Measurements from ENCODE around the gene BTNL9.
A peak's percentile ranks its signal among the peaks of the same experiment; 100 is the strongest.
"Not testable (repeated sequence)": the region's sequence is repeated elsewhere in the genome, so short reads cannot be mapped to it uniquely, and the experiment has no call there.

The BTNL9 gene

DNA sequence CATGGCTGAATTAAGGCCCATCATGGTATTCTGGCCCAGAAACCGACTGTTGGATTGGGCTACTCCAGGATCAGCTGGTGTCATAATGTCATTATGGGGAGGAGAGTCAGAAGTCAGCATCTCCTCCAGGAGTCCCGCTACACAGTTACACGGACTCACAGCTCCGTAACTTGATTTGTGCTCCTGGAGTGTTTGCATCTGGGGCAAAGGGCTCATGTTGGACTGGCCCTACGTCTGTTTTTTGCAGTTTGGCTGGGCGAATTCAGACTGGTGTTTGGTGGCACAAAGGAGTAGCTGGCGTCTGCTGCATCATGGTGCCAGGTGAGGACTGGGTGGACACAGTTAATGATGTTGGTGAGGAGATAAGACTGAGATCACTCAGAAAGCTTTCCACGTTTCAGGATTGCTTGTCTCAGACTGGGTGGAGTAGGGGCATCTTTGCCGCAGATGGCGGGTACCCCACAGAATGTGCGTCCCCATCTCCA is 59.6 kb downstream of the BTNL9 start:
- H3K4me3 ChIP-seq (ENCODE audit: low read depth, low read length): no peak overlapping the region
- H3K4ac ChIP-seq (ENCODE audit: low read depth, low read length): no peak overlapping the region
- H4K12ac ChIP-seq (ENCODE audit: low read depth, low read length): no peak overlapping the region
- no peak overlapping the region for H2AFZ ChIP-seq (ENCODE audit: insufficient read depth, low read length, poor library complexity)
- H3K4me1 ChIP-seq (ENCODE audit: control insufficient read depth in 1 of 2, insufficient read depth in 2 of 2, low read length in 2 of 2): peaks cover 0 to 3% of the 10 kb centered on the region in 2 experiments
- no peak overlapping the region for H2BK12ac ChIP-seq (ENCODE audit: low read length)
- no CpG with 5 or more reads among the region's 11 CpGs for WGBS (ENCODE audit: extremely low coverage, insufficient coverage, insufficient read length)
- no peaks in the 10 kb centered on the region for H3K36me3 ChIP-seq (ENCODE audit: control insufficient read depth in 1 of 2, insufficient read depth in 2 of 2, low read length in 2 of 2)
- no peak overlapping the region for H2BK120ac ChIP-seq (ENCODE audit: insufficient read depth, low read length, poor library complexity)
- no peaks in the 10 kb centered on the region for H3K79me2 ChIP-seq (ENCODE audit: control insufficient read depth, insufficient read depth, low read length, poor library complexity)
- no peak overlapping the region for H3K9ac ChIP-seq (ENCODE audit: low read length)
- H3K79me1 ChIP-seq (ENCODE audit: low read length): no peaks in the 10 kb centered on the region
- H3K18ac ChIP-seq (ENCODE audit: low read length): no peak overlapping the region
- no peak overlapping the region for H3K4me2 ChIP-seq (ENCODE audit: low read length)
- H3K14ac ChIP-seq (ENCODE audit: low read length): no peak overlapping the region
- H3K27me3 ChIP-seq (ENCODE audit: insufficient read depth, low read length): peaks cover 27% of the 10 kb centered on the region
- H4K91ac ChIP-seq (ENCODE audit: low read depth, low read length): no peak overlapping the region
- no peak overlapping the region for H3K27ac ChIP-seq (ENCODE audit: low read depth, low read length)
- H2AK5ac ChIP-seq (ENCODE audit: low read length): no peak overlapping the region
- peaks cover 13% of the 10 kb centered on the region for H3K9me3 ChIP-seq (ENCODE audit: insufficient read depth, low read depth, low read length)
- no peak overlapping the region for H3K23ac ChIP-seq (ENCODE audit: low read length)
- DNase-seq: no peak
- no peak overlapping the region for H2BK5ac ChIP-seq (ENCODE audit: low read depth, low read length, poor library complexity)
- H4K8ac ChIP-seq (ENCODE audit: low read depth, low read length): no peak overlapping the region

DNA sequence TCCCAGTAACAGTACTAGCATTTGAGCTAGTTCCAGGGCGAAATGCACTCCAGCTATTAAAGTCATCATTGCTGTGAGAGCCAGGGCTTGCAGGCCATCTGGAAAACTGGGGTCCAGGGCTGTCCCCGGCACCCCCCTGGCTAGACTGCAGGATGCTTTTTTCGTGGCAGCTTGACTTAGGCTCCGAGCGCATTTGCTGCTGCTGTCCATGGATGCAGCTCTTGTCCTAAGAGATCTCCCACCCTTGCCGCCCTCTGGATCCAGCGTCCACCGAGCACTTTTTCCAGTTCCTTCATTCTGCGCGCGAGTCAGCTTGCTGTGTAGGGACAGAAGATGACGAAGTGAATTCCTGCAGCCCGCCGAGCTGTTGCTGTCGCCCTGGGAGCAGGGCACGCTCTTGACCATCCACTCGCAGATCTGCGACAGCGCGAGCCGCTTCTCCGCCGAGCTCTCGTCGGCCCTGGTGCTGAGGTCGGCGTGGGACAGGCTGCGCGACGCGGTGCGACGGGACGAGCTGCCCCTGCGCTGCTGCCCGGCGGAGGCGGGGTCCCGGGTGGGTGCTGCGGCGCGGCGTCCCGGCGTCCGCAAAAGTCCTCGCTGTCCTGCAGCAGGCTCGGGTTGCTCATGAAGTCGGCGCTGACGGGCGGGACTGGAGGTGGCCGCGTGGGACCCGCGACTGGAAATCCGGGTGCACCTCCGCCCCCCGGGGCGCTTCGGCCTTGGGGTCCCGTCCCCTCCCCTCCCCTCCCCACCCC is 60.2 kb downstream of the BTNL9 start:
- no peak overlapping the region for H4K8ac ChIP-seq (ENCODE audit: low read depth, low read length)
- H2AK5ac ChIP-seq (ENCODE audit: low read length): no peak overlapping the region
- H3K27me3 ChIP-seq (ENCODE audit: insufficient read depth, low read length): peaks cover 29% of the 10 kb centered on the region
- no peak overlapping the region for H4K91ac ChIP-seq (ENCODE audit: low read depth, low read length)
- H2AFZ ChIP-seq (ENCODE audit: insufficient read depth, low read length, poor library complexity): no peak overlapping the region
- H2BK120ac ChIP-seq (ENCODE audit: insufficient read depth, low read length, poor library complexity): no peak overlapping the region
- no peak overlapping the region for H3K4me3 ChIP-seq (ENCODE audit: low read depth, low read length)
- no peak overlapping the region for H2BK12ac ChIP-seq (ENCODE audit: low read length)
- H3K14ac ChIP-seq (ENCODE audit: low read length): no peak overlapping the region
- no peak overlapping the region for H3K23ac ChIP-seq (ENCODE audit: low read length)
- peak overlapping the region; percentile 53 for H3K4me2 ChIP-seq (ENCODE audit: low read length)
- H2BK5ac ChIP-seq (ENCODE audit: low read depth, low read length, poor library complexity): no peak overlapping the region
- H3K9me3 ChIP-seq (ENCODE audit: insufficient read depth, low read depth, low read length): peaks cover 13% of the 10 kb centered on the region
- peak in 1 of 2 donors; percentile 25 for DNase-seq
- no peaks in the 10 kb centered on the region for H3K79me1 ChIP-seq (ENCODE audit: low read length)
- no CpG with 5 or more reads among the region's 62 CpGs for WGBS (ENCODE audit: extremely low coverage, insufficient coverage, insufficient read length)
- H3K27ac ChIP-seq (ENCODE audit: low read depth, low read length): no peak overlapping the region
- H4K12ac ChIP-seq (ENCODE audit: low read depth, low read length): no peak overlapping the region
- no peak overlapping the region for H3K4ac ChIP-seq (ENCODE audit: low read depth, low read length)
- H3K9ac ChIP-seq (ENCODE audit: low read length): no peak overlapping the region
- no peaks in the 10 kb centered on the region for H3K36me3 ChIP-seq (ENCODE audit: control insufficient read depth in 1 of 2, insufficient read depth in 2 of 2, low read length in 2 of 2)
- no peak overlapping the region for H3K18ac ChIP-seq (ENCODE audit: low read length)
- no peaks in the 10 kb centered on the region for H3K79me2 ChIP-seq (ENCODE audit: control insufficient read depth, insufficient read depth, low read length, poor library complexity)
- peaks cover 0 to 3% of the 10 kb centered on the region in 2 experiments for H3K4me1 ChIP-seq (ENCODE audit: control insufficient read depth in 1 of 2, insufficient read depth in 2 of 2, low read length in 2 of 2)

DNA sequence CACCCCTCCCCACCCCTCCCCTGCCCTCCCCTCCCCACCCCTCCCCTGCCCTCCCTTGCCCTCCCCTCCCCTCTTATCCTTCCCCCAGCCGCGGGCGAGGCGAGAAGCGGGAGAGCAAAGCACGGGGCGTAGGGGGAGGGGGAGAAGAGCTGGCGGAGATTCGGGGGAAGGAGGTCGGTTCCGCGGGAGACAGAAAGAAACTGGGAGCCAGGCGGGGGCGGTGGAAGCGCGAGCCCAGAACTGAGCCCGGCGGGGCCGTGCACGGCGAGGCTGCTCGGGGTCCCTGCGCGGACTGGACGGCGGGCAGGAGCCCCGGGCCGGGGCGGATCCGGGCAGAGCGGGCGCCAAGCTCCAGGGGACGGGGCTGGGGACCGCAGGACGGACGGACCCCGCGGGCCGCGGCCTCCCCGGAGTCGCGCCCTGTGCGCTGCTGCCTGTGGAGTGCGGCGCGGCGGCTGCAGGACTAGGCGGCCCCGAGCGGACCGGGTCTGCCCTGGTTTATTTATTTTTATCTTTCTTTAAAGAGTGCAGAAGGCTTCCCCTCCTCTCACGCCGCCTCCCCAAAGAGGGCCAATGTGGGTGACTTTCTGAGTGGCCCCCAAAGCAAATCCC is 61.1 kb downstream of the BTNL9 start:
- H3K4me3 ChIP-seq (ENCODE audit: low read depth, low read length); H3K4me2 ChIP-seq (ENCODE audit: low read length); H2AFZ ChIP-seq (ENCODE audit: insufficient read depth, low read length, poor library complexity); H4K8ac ChIP-seq (ENCODE audit: low read depth, low read length); H3K36me3 ChIP-seq (ENCODE audit: control insufficient read depth in 1 of 2, insufficient read depth in 2 of 2, low read length in 2 of 2); H3K4ac ChIP-seq (ENCODE audit: low read depth, low read length); H2BK5ac ChIP-seq (ENCODE audit: low read depth, low read length, poor library complexity); H3K18ac ChIP-seq (ENCODE audit: low read length); H3K79me1 ChIP-seq (ENCODE audit: low read length); H3K79me2 ChIP-seq (ENCODE audit: control insufficient read depth, insufficient read depth, low read length, poor library complexity); H4K91ac ChIP-seq (ENCODE audit: low read depth, low read length); H2BK120ac ChIP-seq (ENCODE audit: insufficient read depth, low read length, poor library complexity); H3K9ac ChIP-seq (ENCODE audit: low read length); H3K14ac ChIP-seq (ENCODE audit: low read length); H2BK12ac ChIP-seq (ENCODE audit: low read length); H3K23ac ChIP-seq (ENCODE audit: low read length); H3K27ac ChIP-seq (ENCODE audit: low read depth, low read length); DNase-seq; H4K12ac ChIP-seq (ENCODE audit: low read depth, low read length); H3K4me1 ChIP-seq (ENCODE audit: control insufficient read depth in 1 of 2, insufficient read depth in 2 of 2, low read length in 2 of 2); H2AK5ac ChIP-seq (ENCODE audit: low read length): not testable (repeated sequence)
- no CpG with 5 or more reads among the region's 54 CpGs for WGBS (ENCODE audit: extremely low coverage, insufficient coverage, insufficient read length)
- H3K9me3 ChIP-seq (ENCODE audit: insufficient read depth, low read depth, low read length): peaks cover 13% of the 10 kb centered on the region
- H3K27me3 ChIP-seq (ENCODE audit: insufficient read depth, low read length): peaks cover 29% of the 10 kb centered on the region

DNA sequence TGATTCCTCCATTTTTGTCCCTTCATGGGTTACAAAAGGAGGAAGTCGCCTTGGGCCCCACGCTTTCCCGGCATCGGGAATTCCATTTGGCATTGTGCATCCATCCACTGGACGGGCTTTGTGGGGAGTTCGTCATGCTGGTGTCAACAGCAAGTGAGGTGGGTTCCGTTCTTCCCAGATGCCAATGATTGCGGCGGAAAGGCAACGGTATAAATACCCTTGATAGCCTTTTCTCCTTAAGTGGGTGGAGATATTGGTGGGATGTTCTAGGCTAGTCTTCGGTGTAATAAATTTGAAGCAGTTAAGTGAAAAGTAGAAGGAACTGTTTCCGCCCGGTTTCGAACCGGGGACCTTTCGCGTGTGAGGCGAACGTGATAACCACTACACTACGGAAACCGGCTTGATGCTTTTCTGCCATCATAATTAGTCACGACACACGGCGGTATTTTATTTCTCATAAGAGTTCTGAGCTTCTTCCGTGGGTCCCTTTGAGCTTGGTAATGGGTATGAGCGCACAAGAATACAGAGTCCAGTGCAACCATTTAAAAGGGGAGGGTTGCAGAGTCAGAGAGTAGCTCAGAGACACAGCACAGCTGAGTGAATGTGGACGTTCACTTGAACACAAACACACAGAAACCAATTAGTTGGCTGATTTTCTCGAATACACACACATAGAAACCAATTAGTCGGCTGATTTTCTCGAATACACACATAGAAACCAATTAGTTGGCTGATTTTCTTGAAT is 62.0 kb downstream of the BTNL9 start:
- not testable (repeated sequence) for H3K14ac ChIP-seq (ENCODE audit: low read length); H2BK12ac ChIP-seq (ENCODE audit: low read length); H3K23ac ChIP-seq (ENCODE audit: low read length); H2AK5ac ChIP-seq (ENCODE audit: low read length); H2BK5ac ChIP-seq (ENCODE audit: low read depth, low read length, poor library complexity); H2BK120ac ChIP-seq (ENCODE audit: insufficient read depth, low read length, poor library complexity); H3K18ac ChIP-seq (ENCODE audit: low read length); H3K4me1 ChIP-seq (ENCODE audit: control insufficient read depth in 1 of 2, insufficient read depth in 2 of 2, low read length in 2 of 2); H3K36me3 ChIP-seq (ENCODE audit: control insufficient read depth in 1 of 2, insufficient read depth in 2 of 2, low read length in 2 of 2); H3K9ac ChIP-seq (ENCODE audit: low read length); H3K4ac ChIP-seq (ENCODE audit: low read depth, low read length); H4K91ac ChIP-seq (ENCODE audit: low read depth, low read length); DNase-seq; H3K79me1 ChIP-seq (ENCODE audit: low read length); H4K12ac ChIP-seq (ENCODE audit: low read depth, low read length); H3K4me3 ChIP-seq (ENCODE audit: low read depth, low read length); H3K79me2 ChIP-seq (ENCODE audit: control insufficient read depth, insufficient read depth, low read length, poor library complexity); H2AFZ ChIP-seq (ENCODE audit: insufficient read depth, low read length, poor library complexity); H4K8ac ChIP-seq (ENCODE audit: low read depth, low read length); H3K27ac ChIP-seq (ENCODE audit: low read depth, low read length); H3K4me2 ChIP-seq (ENCODE audit: low read length)
- H3K9me3 ChIP-seq (ENCODE audit: insufficient read depth, low read depth, low read length): peaks cover 13% of the 10 kb centered on the region
- peaks cover 29% of the 10 kb centered on the region for H3K27me3 ChIP-seq (ENCODE audit: insufficient read depth, low read length)
- no CpG with 5 or more reads among the region's 30 CpGs for WGBS (ENCODE audit: extremely low coverage, insufficient coverage, insufficient read length)

Measured in trophoblast cell (in vitro differentiated cells and primary cell).